Hematopoietic multipotent progenitor cell treated with erythropoietin and hydrocortisone succinate and interleukin-3 and kit ligand, for 4 days (in vitro differentiated cells): ENCODE results near the gene CWC27.
A peak's percentile ranks its signal among the peaks of the same experiment; 100 is the strongest.

Source experiments
- DNase-seq: peaks from one replicate; pipeline ENCODE4 v3.0.0-alpha.2; 2015

The CWC27 gene

GRCh38 chr5:65010841-65011240 lies 242.1 kb downstream of the CWC27 start:
- no peak for DNase-seq

GRCh38 chr5:65012301-65012892 lies 243.7 kb downstream of the CWC27 start:
- DNase-seq, result no peak

GRCh38 chr5:65013166-65013565 lies 244.4 kb downstream of the CWC27 start:
- DNase-seq, result no peak

- no peak for DNase-seq
These were observed 246.0 kb downstream of the CWC27 start for GRCh38 chr5:65014769-65015168.

GRCh38 chr5:65015767-65016166 lies 247.0 kb downstream of the CWC27 start:
- DNase-seq, result no peak

- no peak for DNase-seq
These were observed 248.9 kb downstream of the CWC27 start for GRCh38 chr5:65017636-65018035.

GRCh38 chr5:65018763-65019162 lies 250.0 kb downstream of the CWC27 start:
- no peak for DNase-seq

GRCh38 chr5:65020492-65020891 lies 251.8 kb downstream of the CWC27 start:
- peak; percentile 13 for DNase-seq

GRCh38 chr5:65021527-65022226 lies 252.9 kb downstream of the CWC27 start:
- peak; percentile 6 for DNase-seq

GRCh38 chr5:65022932-65023331 lies 254.2 kb downstream of the CWC27 start:
- no peak for DNase-seq

- DNase-seq, result no peak
These were observed 256.0 kb downstream of the CWC27 start for GRCh38 chr5:65024681-65025080.

- DNase-seq, result no peak
These were observed 258.3 kb downstream of the CWC27 start for GRCh38 chr5:65026816-65027548.

- no peak for DNase-seq
These were observed 260.4 kb downstream of the CWC27 start for GRCh38 chr5:65029178-65029577.

- no peak for DNase-seq
These were observed 261.3 kb downstream of the CWC27 start for GRCh38 chr5:65030056-65030455.

GRCh38 chr5:65032250-65032649 lies 263.5 kb downstream of the CWC27 start:
- DNase-seq, result no peak

GRCh38 chr5:65034029-65034812 lies 265.5 kb downstream of the CWC27 start:
- peak; percentile 50 for DNase-seq

GRCh38 chr5:65034813-65035209 lies 266.1 kb downstream of the CWC27 start:
- DNase-seq, result no peak

GRCh38 chr5:65035211-65036206 lies 266.8 kb downstream of the CWC27 start:
- DNase-seq, result peak; percentile 95

GRCh38 chr5:65037831-65038815 lies 269.4 kb downstream of the CWC27 start:
- DNase-seq, result no peak

GRCh38 chr5:65041296-65042158 lies 272.8 kb downstream of the CWC27 start:
- DNase-seq, result peak; percentile 11
